GM12875 (cell line): ENCODE data around the gene LSM2.

ENCODE experiments used
- H3K4me3 ChIP-seq: one replicate; pipeline ENCODE4 v1.5.1; 2011; ENCODE audit warnings: low read depth, low read length, control low read depth
- TF ChIP-seq, protein P1 (sequence below): IDR thresholded peaks from 2 replicates; pipeline ENCODE4 v1.5.1; 2011; ENCODE audit warnings: low read depth, mild to moderate bottlenecking, control low read depth, inconsistent platforms, low read length, moderate library complexity, borderline replicate concordance; ENCODE audit not compliant: insufficient read depth

The LSM2 gene

DNA sequence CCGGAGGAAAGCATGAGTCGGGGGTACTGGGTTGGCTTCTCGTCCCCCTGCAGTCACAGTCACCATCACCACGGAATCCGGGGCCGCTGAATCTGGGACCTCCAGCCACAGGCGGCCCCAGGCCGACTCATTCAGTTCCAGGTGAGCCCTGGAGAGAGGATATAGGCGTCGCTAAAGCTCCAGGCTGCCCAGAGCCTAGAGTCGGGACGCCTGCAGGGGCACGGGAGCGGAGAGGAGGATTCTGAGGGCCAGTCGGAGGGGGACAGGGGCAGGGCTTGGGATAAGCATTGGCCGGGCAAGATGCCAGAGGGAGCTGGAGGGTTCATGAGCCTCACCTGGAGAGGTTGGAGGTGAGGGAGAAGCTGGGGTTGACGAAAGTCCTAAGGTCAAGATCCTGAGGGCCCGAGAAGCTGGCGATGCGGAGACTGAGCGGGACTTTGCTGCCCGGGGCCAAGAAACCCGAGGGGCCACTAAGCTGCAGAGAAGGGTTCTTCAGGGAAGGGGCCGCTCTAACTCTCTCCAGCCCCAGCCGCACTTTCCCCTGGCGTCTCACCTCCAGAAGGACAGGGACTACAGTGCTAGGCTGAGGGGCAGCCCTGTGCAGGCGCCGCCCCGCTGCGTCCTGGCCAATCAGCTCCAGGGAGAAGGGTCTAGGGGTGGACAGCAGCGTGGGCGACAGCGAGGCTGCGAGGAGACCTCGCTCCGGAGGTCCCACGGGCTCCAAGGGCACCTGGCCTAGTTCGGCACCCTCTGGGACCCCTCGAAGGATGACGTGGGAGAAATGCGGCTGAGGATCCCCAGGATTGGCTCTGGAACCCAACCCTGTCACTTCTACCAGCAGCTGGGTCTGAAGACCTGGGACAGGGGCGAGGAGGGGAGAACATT lies 40.6 kb downstream of the LSM2 start:
- no peak overlapping the region for H3K4me3 ChIP-seq
- TF ChIP-seq, protein P1, sequence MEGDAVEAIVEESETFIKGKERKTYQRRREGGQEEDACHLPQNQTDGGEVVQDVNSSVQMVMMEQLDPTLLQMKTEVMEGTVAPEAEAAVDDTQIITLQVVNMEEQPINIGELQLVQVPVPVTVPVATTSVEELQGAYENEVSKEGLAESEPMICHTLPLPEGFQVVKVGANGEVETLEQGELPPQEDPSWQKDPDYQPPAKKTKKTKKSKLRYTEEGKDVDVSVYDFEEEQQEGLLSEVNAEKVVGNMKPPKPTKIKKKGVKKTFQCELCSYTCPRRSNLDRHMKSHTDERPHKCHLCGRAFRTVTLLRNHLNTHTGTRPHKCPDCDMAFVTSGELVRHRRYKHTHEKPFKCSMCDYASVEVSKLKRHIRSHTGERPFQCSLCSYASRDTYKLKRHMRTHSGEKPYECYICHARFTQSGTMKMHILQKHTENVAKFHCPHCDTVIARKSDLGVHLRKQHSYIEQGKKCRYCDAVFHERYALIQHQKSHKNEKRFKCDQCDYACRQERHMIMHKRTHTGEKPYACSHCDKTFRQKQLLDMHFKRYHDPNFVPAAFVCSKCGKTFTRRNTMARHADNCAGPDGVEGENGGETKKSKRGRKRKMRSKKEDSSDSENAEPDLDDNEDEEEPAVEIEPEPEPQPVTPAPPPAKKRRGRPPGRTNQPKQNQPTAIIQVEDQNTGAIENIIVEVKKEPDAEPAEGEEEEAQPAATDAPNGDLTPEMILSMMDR = no peak

DNA sequence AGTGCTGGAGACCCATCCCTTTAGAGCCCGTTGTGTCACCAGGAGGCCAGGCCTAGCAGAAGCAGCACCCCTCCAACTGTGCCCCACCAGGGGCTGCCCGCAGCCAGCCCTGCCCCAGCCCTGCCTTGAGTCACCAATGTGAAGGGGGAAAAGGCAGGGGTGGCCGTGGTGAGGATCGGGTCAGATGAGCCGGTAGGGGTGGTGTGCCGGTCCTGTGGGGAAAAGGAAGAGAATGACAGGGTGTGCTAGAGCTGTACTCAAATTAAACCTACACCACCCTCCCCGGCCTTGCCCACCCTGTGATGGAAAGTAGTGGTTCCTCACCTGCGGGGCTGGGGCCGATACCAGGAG lies 41.2 kb downstream of the LSM2 start:
- TF ChIP-seq, protein P1 = no peak
- no peak overlapping the region for H3K4me3 ChIP-seq

DNA sequence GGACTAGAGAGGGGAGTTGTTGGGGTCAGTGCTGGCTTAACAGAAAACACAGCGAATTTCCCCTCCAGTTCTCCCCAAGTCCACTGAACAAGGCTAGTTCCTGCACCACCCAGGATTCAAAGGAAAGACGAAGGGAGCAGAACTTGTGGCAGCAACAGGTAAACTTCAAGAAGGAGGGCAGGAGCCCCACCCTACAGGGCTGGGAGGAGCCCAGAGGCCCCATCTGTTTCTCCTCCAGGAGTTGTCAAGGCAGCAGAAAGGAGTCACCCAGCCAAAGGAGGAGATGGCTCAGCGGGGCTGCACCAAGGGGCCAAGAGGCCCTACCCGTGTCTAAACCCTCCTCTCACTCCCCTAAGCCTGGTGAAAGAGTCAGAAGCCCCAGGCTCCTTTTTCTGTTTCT lies 42.6 kb downstream of the LSM2 start:
- TF ChIP-seq, protein P1 = no peak
- no peak overlapping the region for H3K4me3 ChIP-seq

DNA sequence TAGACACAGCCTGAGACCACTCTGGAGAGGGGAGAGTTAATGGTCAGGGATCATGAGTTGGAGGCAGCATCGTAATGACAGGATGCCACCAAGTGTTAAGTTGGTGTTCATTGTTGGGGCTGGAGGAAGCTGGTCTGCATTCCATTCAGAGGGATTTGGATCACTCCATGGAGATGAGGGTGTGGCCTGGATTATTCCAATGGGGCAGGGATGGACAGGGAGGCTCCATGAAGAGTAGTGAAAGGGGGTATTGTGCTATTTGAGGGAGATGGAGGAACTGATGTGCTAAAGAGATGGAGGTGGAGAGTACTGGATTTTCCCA lies 43.2 kb downstream of the LSM2 start:
- H3K4me3 ChIP-seq = no peak overlapping the region
- TF ChIP-seq, protein P1 = no peak

DNA sequence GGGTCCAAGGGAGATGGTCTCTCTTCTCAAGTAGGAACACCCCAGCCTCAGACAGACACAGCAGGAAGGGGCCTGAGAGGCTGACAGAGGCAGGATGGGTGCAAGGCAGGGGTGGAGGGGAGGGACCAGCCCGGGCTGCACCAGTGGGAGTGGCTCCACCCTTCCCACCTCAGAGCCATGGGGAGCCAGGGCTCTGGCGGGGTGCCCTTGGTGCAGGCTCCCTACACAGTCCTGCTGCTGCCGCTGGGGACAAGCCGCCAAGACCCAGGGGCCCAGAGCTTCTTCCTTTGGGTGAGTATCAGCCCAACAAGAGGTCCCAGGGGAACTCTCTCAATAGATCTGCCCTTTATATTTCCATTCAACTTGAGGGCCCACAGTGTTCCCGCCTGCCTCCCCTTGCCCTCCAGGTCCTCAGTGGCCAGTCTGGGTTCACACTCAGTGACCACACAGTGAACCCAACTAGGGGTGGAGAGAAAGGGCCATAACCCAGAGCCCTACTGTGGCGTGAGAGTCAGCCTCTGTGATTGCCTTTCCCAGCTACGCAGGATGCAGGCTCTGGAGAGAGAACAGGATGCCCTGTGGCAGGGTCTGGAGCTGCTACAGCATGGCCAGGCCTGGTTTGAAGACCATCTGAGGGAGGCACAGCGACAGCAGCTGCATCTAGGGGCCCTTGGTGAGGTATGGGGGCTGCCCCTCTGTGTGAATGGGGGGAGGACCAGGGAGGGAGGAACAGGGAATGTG lies 43.7 kb downstream of the LSM2 start:
- TF ChIP-seq, protein P1 = no peak
- no peak overlapping the region for H3K4me3 ChIP-seq

DNA sequence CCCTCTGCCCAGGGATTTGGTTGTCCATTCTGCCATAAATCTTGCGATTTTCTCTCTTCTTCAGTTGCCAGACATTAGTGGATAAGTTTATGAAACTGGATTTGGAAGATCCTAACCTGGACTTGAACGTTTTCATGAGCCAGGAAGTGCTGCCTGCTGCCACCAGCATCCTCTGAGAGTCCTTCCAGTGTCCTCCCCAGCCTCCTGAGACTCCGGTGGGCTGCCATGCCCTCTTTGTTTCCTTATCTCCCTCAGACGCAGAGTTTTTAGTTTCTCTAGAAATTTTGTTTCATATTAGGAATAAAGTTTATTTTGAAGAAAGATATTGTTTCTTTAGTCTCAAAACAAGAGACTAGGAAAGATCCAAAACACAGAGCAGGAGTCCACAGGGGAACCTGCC lies 44.4 kb downstream of the LSM2 start, which contains the start of gene SAPCD1:
SAPCD1 (plus strand) TSS at position 301 of the 400 bp plus-strand sequence. CDS start 399 bp downstream, outside the sequence.
- H3K4me3 ChIP-seq = no peak within 1 kb of the TSS
- TF ChIP-seq, protein P1 = no peak
